Measurements from ENCODE around the gene ASB7.

ASB7 gene

DNA sequence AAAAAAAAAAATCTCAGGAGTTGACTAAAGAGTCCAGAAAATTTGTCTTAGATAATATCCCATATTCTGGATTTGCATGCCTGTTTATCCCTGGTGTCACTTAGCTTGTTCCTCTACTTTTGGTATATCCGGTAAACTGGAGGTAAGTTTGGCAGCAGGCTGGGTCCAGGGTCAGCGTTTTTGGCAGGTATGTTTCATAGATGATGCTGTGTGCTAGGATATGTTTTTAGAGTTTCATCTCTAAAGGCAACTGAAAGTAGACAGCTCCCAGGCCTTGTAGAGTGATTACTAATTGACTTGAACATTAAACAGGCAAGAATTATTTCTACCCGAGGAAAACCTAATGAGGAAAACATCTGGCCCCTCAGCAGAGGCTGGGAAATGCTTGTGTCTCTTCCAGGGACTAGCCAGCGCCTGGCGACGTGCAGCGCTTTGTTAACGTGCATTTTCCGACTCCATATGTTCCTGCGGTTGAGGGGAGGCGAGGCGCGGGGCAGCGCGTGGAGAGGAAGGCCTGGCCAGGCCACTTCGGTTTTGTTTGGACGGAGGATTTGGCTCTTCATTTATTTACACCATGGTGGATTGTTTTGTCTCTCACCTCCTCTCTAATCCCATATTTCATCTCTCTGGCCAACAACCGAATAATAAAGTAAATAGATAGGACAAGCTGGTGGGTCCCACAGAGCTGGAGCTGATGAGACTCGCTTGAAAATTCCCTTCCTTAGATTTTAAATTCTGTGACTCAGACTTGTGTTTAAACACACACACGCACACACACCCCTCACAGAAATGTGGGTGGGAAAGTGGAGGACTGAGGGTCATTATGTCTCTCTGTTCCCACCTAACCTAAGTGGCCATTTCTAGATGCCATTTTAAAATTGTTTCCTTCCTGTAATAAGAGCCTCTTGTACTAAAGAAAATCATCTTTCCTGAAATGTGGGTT lies 65.3 kb downstream of the ASB7 start:
- TF ChIP-seq POLR2AphosphoS5 (IDR thresholded peaks at IDR 0.05; ENCODE audit: low read depth, low read length) (no peak), FOXP2 (optimal IDR thresholded peaks at IDR 0.05; ENCODE audit: borderline replicate concordance, extremely low read depth, extremely low read length, insufficient read depth) (no peak), TAF1 (IDR thresholded peaks at IDR 0.05; ENCODE audit: borderline replicate concordance, insufficient read depth, low read length) (no peak), SIN3A (IDR thresholded peaks at IDR 0.05; ENCODE audit: borderline replicate concordance, insufficient read depth, low read length) (no peak)
- TF ChIP-seq, protein P1, sequence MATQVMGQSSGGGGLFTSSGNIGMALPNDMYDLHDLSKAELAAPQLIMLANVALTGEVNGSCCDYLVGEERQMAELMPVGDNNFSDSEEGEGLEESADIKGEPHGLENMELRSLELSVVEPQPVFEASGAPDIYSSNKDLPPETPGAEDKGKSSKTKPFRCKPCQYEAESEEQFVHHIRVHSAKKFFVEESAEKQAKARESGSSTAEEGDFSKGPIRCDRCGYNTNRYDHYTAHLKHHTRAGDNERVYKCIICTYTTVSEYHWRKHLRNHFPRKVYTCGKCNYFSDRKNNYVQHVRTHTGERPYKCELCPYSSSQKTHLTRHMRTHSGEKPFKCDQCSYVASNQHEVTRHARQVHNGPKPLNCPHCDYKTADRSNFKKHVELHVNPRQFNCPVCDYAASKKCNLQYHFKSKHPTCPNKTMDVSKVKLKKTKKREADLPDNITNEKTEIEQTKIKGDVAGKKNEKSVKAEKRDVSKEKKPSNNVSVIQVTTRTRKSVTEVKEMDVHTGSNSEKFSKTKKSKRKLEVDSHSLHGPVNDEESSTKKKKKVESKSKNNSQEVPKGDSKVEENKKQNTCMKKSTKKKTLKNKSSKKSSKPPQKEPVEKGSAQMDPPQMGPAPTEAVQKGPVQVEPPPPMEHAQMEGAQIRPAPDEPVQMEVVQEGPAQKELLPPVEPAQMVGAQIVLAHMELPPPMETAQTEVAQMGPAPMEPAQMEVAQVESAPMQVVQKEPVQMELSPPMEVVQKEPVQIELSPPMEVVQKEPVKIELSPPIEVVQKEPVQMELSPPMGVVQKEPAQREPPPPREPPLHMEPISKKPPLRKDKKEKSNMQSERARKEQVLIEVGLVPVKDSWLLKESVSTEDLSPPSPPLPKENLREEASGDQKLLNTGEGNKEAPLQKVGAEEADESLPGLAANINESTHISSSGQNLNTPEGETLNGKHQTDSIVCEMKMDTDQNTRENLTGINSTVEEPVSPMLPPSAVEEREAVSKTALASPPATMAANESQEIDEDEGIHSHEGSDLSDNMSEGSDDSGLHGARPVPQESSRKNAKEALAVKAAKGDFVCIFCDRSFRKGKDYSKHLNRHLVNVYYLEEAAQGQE (IDR thresholded peaks at IDR 0.05; ENCODE audit: insufficient read depth in 1 of 2, low read depth in 2 of 2, low read length in 2 of 2), result no peak

DNA sequence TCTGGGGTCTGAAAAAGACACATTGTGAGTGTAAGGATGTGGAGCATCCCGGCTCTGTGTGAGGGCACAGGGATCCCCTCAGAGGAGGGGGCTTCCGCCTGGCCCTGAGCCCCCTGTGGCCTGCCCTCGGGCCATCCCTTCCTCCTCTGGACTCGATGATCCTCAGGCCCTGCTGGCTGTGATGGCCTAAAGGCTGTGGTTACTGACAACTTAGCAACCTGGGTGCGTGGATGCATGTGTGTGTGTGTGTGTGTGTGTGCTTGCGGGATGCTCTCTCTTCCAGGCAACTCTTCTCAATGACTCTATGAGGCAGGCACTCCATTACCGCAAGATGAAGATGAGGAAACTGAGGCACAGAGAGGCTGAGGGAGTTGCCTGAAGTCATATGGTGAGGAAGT lies 66.0 kb downstream of the ASB7 start:
- no peak for TF ChIP-seq POLR2AphosphoS5 (IDR thresholded peaks at IDR 0.05; ENCODE audit: low read depth, low read length)
- TF ChIP-seq TAF1 (IDR thresholded peaks at IDR 0.05; ENCODE audit: borderline replicate concordance, insufficient read depth, low read length), result no peak
- no peak for TF ChIP-seq SIN3A (IDR thresholded peaks at IDR 0.05; ENCODE audit: borderline replicate concordance, insufficient read depth, low read length)
- TF ChIP-seq, protein P1 (IDR thresholded peaks at IDR 0.05; ENCODE audit: insufficient read depth in 1 of 2, low read depth in 2 of 2, low read length in 2 of 2), result no peak
- no peak for TF ChIP-seq FOXP2 (optimal IDR thresholded peaks at IDR 0.05; ENCODE audit: borderline replicate concordance, extremely low read depth, extremely low read length, insufficient read depth)

DNA sequence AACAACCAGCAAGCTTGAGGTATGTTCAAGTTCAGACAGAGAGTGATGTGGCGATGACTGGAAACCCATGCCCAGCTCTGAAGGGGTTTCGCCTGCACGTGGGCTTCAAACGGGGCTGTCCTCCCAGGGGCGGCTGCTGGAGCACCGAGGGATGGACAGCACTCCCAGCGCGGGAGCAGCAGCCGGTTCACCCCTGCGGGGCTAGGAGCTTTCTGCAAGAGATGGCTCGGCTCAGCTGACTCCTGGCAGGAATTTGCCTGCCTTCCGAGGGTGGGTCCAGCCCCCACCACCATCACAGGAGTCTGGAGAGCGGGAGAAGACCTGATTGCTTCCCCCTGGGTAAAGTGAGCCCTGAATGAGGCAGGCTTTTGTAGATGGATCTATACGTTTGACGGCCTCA lies 66.9 kb downstream of the ASB7 start:
- TF ChIP-seq SIN3A (IDR thresholded peaks at IDR 0.05; ENCODE audit: borderline replicate concordance, insufficient read depth, low read length) (no peak), POLR2AphosphoS5 (IDR thresholded peaks at IDR 0.05; ENCODE audit: low read depth, low read length) (no peak), FOXP2 (optimal IDR thresholded peaks at IDR 0.05; ENCODE audit: borderline replicate concordance, extremely low read depth, extremely low read length, insufficient read depth) (no peak), TAF1 (IDR thresholded peaks at IDR 0.05; ENCODE audit: borderline replicate concordance, insufficient read depth, low read length) (no peak)
- TF ChIP-seq, protein P1 (IDR thresholded peaks at IDR 0.05; ENCODE audit: insufficient read depth in 1 of 2, low read depth in 2 of 2, low read length in 2 of 2), result no peak

DNA sequence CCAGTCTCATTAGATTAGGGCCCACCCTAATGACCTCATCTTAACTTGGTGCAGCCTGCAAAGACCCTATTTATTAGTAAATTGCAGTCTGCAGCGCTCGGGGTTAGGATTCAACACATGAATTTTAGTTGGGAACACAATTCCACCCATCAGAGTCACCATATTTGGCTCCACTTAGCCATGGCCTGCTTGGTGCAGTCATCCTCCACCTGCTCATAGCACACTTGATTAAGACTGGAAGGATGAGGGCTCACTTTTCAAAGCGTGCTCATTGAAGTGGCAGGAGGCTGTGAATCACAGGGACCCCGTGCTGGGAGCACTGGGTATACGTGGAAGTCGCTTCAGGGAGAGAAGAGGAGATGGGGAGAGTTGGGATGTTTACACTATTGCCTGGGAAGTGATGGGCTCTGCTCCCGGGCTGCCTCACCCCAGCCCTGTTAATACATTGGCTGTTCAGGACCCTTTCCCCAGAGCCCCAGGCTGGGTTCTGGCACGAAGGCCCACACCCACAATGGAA lies 68.2 kb downstream of the ASB7 start:
- TF ChIP-seq TAF1 (IDR thresholded peaks at IDR 0.05; ENCODE audit: borderline replicate concordance, insufficient read depth, low read length) (no peak), SIN3A (IDR thresholded peaks at IDR 0.05; ENCODE audit: borderline replicate concordance, insufficient read depth, low read length) (no peak), POLR2AphosphoS5 (IDR thresholded peaks at IDR 0.05; ENCODE audit: low read depth, low read length) (no peak), FOXP2 (optimal IDR thresholded peaks at IDR 0.05; ENCODE audit: borderline replicate concordance, extremely low read depth, extremely low read length, insufficient read depth) (no peak)
- TF ChIP-seq, protein P1 (IDR thresholded peaks at IDR 0.05; ENCODE audit: insufficient read depth in 1 of 2, low read depth in 2 of 2, low read length in 2 of 2), result no peak
